UCSD-AML1 (cell line): ENCODE results near the gene NSD2.

Experiments
- DNase-seq: peaks from one replicate; lab custom pipeline; 2025; ENCODE audit not compliant: unreplicated experiment; lab: John Stamatoyannopoulos, UW

NSD2 gene

GRCh38 chr4:1982124-1983052 lies 111.2 kb downstream of the NSD2 start:
- no peak for DNase-seq

GRCh38 chr4:1983053-1983845 lies 112.1 kb downstream of the NSD2 start:
- DNase-seq = no peak

GRCh38 chr4:1983846-1984405 lies 112.7 kb downstream of the NSD2 start:
- DNase-seq = no peak

- DNase-seq = no peak
Observed at GRCh38 chr4:1984406-1985191, 113.4 kb downstream of the NSD2 start.

GRCh38 chr4:1985294-1985693 lies 114.1 kb downstream of the NSD2 start:
- DNase-seq = no peak

GRCh38 chr4:1985780-1986577 lies 114.8 kb downstream of the NSD2 start:
- no peak for DNase-seq

- DNase-seq = no peak
Observed at GRCh38 chr4:1986578-1987210, 115.5 kb downstream of the NSD2 start.

- no peak for DNase-seq
Observed at GRCh38 chr4:1987296-1987695, 116.1 kb downstream of the NSD2 start.

GRCh38 chr4:1987721-1988326 lies 116.6 kb downstream of the NSD2 start:
- no peak for DNase-seq

- DNase-seq = no peak
Observed at GRCh38 chr4:1988327-1988724, 117.1 kb downstream of the NSD2 start.

GRCh38 chr4:1989533-1990347 lies 118.5 kb downstream of the NSD2 start:
- DNase-seq = no peak

GRCh38 chr4:1990348-1990645 lies 119.1 kb downstream of the NSD2 start:
- no peak for DNase-seq

GRCh38 chr4:1990676-1991075 lies 119.5 kb downstream of the NSD2 start:
- no peak for DNase-seq

GRCh38 chr4:1991087-1991486 lies 119.9 kb downstream of the NSD2 start:
- no peak for DNase-seq

- DNase-seq = no peak
Observed at GRCh38 chr4:1991596-1992434, 120.6 kb downstream of the NSD2 start.

GRCh38 chr4:1992468-1993168 lies 121.4 kb downstream of the NSD2 start:
- DNase-seq = no peak

GRCh38 chr4:1993169-1993516 lies 122.0 kb downstream of the NSD2 start:
- DNase-seq = no peak
